Right cardiac atrium (tissue), 5 donors: ENCODE measurements around the gene SOWAHA. TPM values are rescaled to one million over a fixed set of nuclear protein-coding genes. Genes with fewer than 3 reads are reported as not detected.

Experiments
- ATAC-seq, 2 donors: fragments of 200-7000 bp; cut with Tn5 transposase; one replicate each; pipeline versions ENCODE4 v1.8.0 to v1.9.1; 2020; ENCODE audit warnings: moderate library complexity in 2 of 2, mild to moderate bottlenecking in 1 of 2
- DNase-seq, 3 donors: peaks; one replicate each; pipeline ENCODE4 v3.0.0-alpha.2; 2020
- H3K27ac ChIP-seq: one replicate; pipeline ENCODE4 v1.5.1; 2013; ENCODE audit warnings: mild to moderate bottlenecking, low read length, control low read depth, moderate library complexity
- H3K27me3 ChIP-seq: one replicate; pipeline ENCODE4 v1.6.1; 2013; ENCODE audit not compliant: control insufficient read depth, insufficient read depth
- H3K4me1 ChIP-seq: one replicate; pipeline ENCODE4 v1.6.1; 2013; ENCODE audit warnings: low read length; ENCODE audit not compliant: control insufficient read depth, insufficient read depth
- H3K4me3 ChIP-seq: one replicate; pipeline ENCODE4 v1.5.1; 2013; ENCODE audit warnings: low read length, control low read depth
- H3K9me3 ChIP-seq: one replicate; pipeline ENCODE4 v1.6.1; 2013; ENCODE audit warnings: low read length; ENCODE audit not compliant: control insufficient read depth
- WGBS: extraction: QIAGEN DNeasy Blood & Tissue Kit; methylation state at CpG from one replicate; pipeline ENCODE4 v1.1.7; 2013; 5-methylcytosine and 5-hydroxymethylcytosine counted together
- intact Hi-C, 4 donors: fragments of 100-400 bp; cut with DNase I; formaldehyde crosslinking; loops; one replicate each; pipeline versions ENCODE4 v1.11.0 to v1.14.0; 2022 to 2023
- polyA plus RNA-seq: library from polyadenylated mRNA; stranded (reverse); fragments of 200-250 nt; gene quantifications from one replicate; pipeline ENCODE4 v1.2.3, GENCODE V29; 2013
- total RNA-seq, 4 donors: library from RNA; stranded (reverse); fragmentation: NEBNext Ultra II Directional; extraction: Animal tissue kit (Norgen Biotek cat#: 25700); gene quantifications; one replicate each; pipeline ENCODE4 v1.2.1, GENCODE V29; 2021
- donor health status: healthy with polysubstance abuse.
- donor health status: DM: no; HTN: yes; CAD: no.
- donor health status: DM: no; HTN: no; CAD: no.
- donor health status: DM: no; HTN: yes; CAD: no; lungs with severe emphysema.
- donor health status: DM: yes; HTN: yes; CAD: no.

SOWAHA gene
- total and polyA plus RNA-seq, 5 donors: 0.05 to 0.11 TPM; not detected in 3

- no peak for ATAC-seq
- intact Hi-C loops: no loop called here
Observed at GRCh38 chr5:132808448-132808847, 4.7 kb upstream of the SOWAHA start.

GRCh38 chr5:132808866-132809265 is 4.2 kb upstream of the SOWAHA start:
- WGBS: 40% methylated on average over 3 of the region's 3 CpGs
- intact Hi-C loops: no loop called here
- ATAC-seq: no peak
- Histone ChIP-seq H3K27ac (no peak overlapping the region), H3K27me3 (no peaks in the 10 kb centered on the region), H3K4me3 (no peak overlapping the region), H3K9me3 (no peaks in the 10 kb centered on the region), H3K4me1 (no peaks in the 10 kb centered on the region)
- DNase-seq: no peak

More at GRCh38 chr5:132808448-132808847, 4.7 kb upstream of the SOWAHA start:
- Histone ChIP-seq H3K4me1 (no peaks in the 10 kb centered on the region), H3K27ac (no peak overlapping the region), H3K4me3 (no peak overlapping the region), H3K27me3 (no peaks in the 10 kb centered on the region), H3K9me3 (no peaks in the 10 kb centered on the region)
- no peak for DNase-seq
- WGBS: 52% methylated on average over 2 of the region's 2 CpGs

GRCh38 chr5:132810605-132811004 is 2.5 kb upstream of the SOWAHA start:
- DNase-seq (no peak), ATAC-seq (no peak)
- no peaks in the 10 kb centered on the region for H3K9me3 ChIP-seq
- intact Hi-C loops: loop anchor here in 1 of 4 donors (10.0 kb wide), 1 partner anchor 46 kb away; no protein-coding TSS in a partner anchor
- no peak overlapping the region for H3K27ac ChIP-seq
- no peaks in the 10 kb centered on the region for H3K4me1 ChIP-seq
- H3K4me3 ChIP-seq: no peak overlapping the region
- H3K27me3 ChIP-seq: no peaks in the 10 kb centered on the region
- WGBS: 92% methylated on average over 5 of the region's 5 CpGs

GRCh38 chr5:132812123-132812765 is 858 bp upstream of the SOWAHA start:
- Histone ChIP-seq H3K4me1 (no peaks in the 10 kb centered on the region), H3K27ac (no peak overlapping the region), H3K9me3 (no peaks in the 10 kb centered on the region), H3K4me3 (no peak overlapping the region), H3K27me3 (no peaks in the 10 kb centered on the region)
- ATAC-seq (no peak), DNase-seq (peak in 2 of 3 donors; percentile 54 to 58)
- 47% methylated on average over 18 of the region's 18 CpGs for WGBS
- intact Hi-C loops: loop anchor here in 1 of 4 donors (10.0 kb wide), 1 partner anchor 47 kb away; no protein-coding TSS in a partner anchor

GRCh38 chr5:132813599-132814502 is 749 bp downstream of the SOWAHA start:
- no peak overlapping the region for H3K27ac ChIP-seq
- ATAC-seq: peak; percentile 60 to 68
- H3K27me3 ChIP-seq: no peaks in the 10 kb centered on the region
- 4% methylated on average over 110 of the region's 110 CpGs for WGBS
- H3K4me3 ChIP-seq: peak overlapping the region; percentile 57
- no peaks in the 10 kb centered on the region for H3K9me3 ChIP-seq
- no peaks in the 10 kb centered on the region for H3K4me1 ChIP-seq
- intact Hi-C loops: loop anchor here in 1 of 4 donors (10.0 kb wide), 1 partner anchor 49 kb away; no protein-coding TSS in a partner anchor
- peak in 2 of 3 donors; percentile 61 to 67 for DNase-seq

- Histone ChIP-seq H3K4me3 (peak overlapping the region; percentile 57), H3K9me3 (no peaks in the 10 kb centered on the region), H3K27ac (no peak overlapping the region), H3K27me3 (no peaks in the 10 kb centered on the region), H3K4me1 (no peaks in the 10 kb centered on the region)
- DNase-seq (peak in 1 of 3 donors; percentile 53), ATAC-seq (peak in 1 of 2 donors; percentile 25)
- 53% methylated on average over 81 of the region's 81 CpGs for WGBS
- intact Hi-C loops: loop anchor here in 1 of 4 donors (10.0 kb wide), 1 partner anchor 50 kb away; no protein-coding TSS in a partner anchor
Observed at GRCh38 chr5:132814503-132815294, 1.6 kb downstream of the SOWAHA start.

- 95% methylated on average over 1 of the region's 1 CpG for WGBS
- intact Hi-C loops: loop anchor here in 1 of 4 donors (10.0 kb wide), 1 partner anchor 51 kb away; no protein-coding TSS in a partner anchor
Observed at GRCh38 chr5:132815454-132815853, 2.4 kb downstream of the SOWAHA start.

GRCh38 chr5:132816083-132816482 is 3.0 kb downstream of the SOWAHA start:
- ATAC-seq: no peak
- no peak for DNase-seq
- WGBS: 90% methylated on average over 2 of the region's 2 CpGs
- Histone ChIP-seq H3K4me3 (no peak overlapping the region), H3K27me3 (no peaks in the 10 kb centered on the region), H3K27ac (no peak overlapping the region), H3K4me1 (no peaks in the 10 kb centered on the region), H3K9me3 (no peaks in the 10 kb centered on the region)
- intact Hi-C loops: loop anchor here in 1 of 4 donors (10.0 kb wide), 1 partner anchor 51 kb away; no protein-coding TSS in a partner anchor

More at GRCh38 chr5:132815454-132815853, 2.4 kb downstream of the SOWAHA start:
- DNase-seq: no peak
- H3K27ac ChIP-seq: no peak overlapping the region
- no peak for ATAC-seq
- no peaks in the 10 kb centered on the region for H3K27me3 ChIP-seq
- no peaks in the 10 kb centered on the region for H3K4me1 ChIP-seq
- H3K9me3 ChIP-seq: no peaks in the 10 kb centered on the region
- H3K4me3 ChIP-seq: no peak overlapping the region

- no peaks in the 10 kb centered on the region for H3K4me1 ChIP-seq
- H3K9me3 ChIP-seq: no peaks in the 10 kb centered on the region
- H3K27me3 ChIP-seq: no peaks in the 10 kb centered on the region
- no peak overlapping the region for H3K4me3 ChIP-seq
- DNase-seq: no peak
- no peak overlapping the region for H3K27ac ChIP-seq
- intact Hi-C loops: loop anchor here in 1 of 4 donors (10.0 kb wide), 1 partner anchor 52 kb away; no protein-coding TSS in a partner anchor
- ATAC-seq: no peak
Observed at GRCh38 chr5:132816554-132816953, 3.5 kb downstream of the SOWAHA start.

- WGBS: 70% methylated on average over 1 of the region's 1 CpG
- ATAC-seq (no peak), DNase-seq (no peak)
- H3K27ac ChIP-seq: no peak overlapping the region
- H3K4me1 ChIP-seq: no peaks in the 10 kb centered on the region
- intact Hi-C loops: loop anchor here in 1 of 4 donors (10.0 kb wide), 1 partner anchor 52 kb away; no protein-coding TSS in a partner anchor
- no peak overlapping the region for H3K4me3 ChIP-seq
- H3K27me3 ChIP-seq: no peaks in the 10 kb centered on the region
- no peaks in the 10 kb centered on the region for H3K9me3 ChIP-seq
Observed at GRCh38 chr5:132817011-132817410, 3.9 kb downstream of the SOWAHA start.
